ENCODE data around the gene MCTP2. TPM values are rescaled to one million over a fixed set of nuclear protein-coding genes. Genes with fewer than 3 reads are reported as not detected.
A peak's percentile ranks its signal among the peaks of the same experiment; 100 is the strongest.

MCTP2 gene
- total and polyA plus RNA-seq, 2 of the 13 experiments (the other 11 are each of a cell fraction or from before 2014, with no cell fraction given), result 5.1 to 8.6 TPM

DNA sequence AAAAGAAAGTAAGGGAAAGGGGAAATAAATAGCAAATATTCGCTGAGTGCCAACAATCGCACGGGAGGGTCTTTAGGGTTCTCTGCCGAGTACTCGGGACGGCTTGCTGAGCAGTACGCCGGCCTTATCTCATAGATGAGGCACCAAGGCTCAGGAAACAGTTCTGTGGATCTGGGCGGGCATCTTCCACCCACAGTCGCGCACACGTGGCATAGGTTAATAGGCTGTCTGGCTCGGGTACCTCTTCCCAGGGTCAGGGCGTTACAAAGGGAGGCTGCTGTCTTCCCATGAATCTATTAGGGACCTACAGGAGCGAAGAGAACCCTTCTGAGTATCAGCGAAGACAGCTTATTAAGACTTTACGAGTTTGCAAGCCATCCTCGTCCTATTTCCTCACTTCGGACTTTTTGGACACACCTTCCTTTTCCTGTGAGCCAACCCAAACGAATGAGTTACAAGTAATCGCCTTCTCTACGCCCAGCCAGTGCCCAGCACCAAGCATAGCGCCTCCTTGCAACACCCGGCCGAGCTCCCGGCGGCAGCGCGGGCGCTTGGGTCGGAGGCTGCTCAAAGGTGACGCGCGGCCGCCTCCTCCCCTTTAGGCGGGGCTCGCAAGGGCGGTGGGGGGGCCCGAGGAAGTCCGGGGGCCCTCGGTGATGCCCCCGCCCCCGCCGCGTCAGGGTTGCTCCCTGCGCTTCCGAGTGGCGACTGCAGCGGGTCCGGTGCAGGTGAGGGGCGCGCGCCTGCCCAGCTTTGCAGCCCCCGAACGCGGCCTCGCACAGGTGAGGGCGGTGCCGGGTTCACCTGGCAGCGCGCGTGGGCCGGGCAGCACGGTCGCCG, at the start of gene MCTP2 (continued):
- TF ChIP-seq ZNF367 (CRISPR knock-in tag; IDR thresholded peaks at IDR 0.05; ENCODE audit: borderline replicate concordance), result no peak
- TF ChIP-seq, protein P1, sequence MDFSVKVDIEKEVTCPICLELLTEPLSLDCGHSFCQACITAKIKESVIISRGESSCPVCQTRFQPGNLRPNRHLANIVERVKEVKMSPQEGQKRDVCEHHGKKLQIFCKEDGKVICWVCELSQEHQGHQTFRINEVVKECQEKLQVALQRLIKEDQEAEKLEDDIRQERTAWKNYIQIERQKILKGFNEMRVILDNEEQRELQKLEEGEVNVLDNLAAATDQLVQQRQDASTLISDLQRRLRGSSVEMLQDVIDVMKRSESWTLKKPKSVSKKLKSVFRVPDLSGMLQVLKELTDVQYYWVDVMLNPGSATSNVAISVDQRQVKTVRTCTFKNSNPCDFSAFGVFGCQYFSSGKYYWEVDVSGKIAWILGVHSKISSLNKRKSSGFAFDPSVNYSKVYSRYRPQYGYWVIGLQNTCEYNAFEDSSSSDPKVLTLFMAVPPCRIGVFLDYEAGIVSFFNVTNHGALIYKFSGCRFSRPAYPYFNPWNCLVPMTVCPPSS (IDR thresholded peaks at IDR 0.05), result no peak
- TF ChIP-seq NFYC (CRISPR knock-in tag; IDR thresholded peaks at IDR 0.05), result no peak; the same call in 1 of the 2 replicates
- no peak for TF ChIP-seq CBFB (CRISPR knock-in tag; IDR thresholded peaks at IDR 0.05)
- TF ChIP-seq HOXA5 (CRISPR knock-in tag; IDR thresholded peaks at IDR 0.05), result no peak
- TF ChIP-seq, protein P2, sequence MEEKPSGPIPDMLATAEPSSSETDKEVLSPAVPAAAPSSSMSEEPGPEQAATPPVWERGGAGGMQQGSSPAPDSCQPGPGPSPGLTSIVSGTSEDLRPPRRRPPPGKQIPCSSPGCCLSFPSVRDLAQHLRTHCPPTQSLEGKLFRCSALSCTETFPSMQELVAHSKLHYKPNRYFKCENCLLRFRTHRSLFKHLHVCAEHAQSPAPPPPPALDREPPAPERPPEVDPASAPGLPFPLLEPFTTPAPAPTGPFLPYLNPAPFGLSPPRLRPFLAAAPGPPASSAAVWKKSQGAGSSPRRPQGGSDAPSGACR (CRISPR knock-in tag; IDR thresholded peaks at IDR 0.05), result no peak
- TF ChIP-seq, protein P3, sequence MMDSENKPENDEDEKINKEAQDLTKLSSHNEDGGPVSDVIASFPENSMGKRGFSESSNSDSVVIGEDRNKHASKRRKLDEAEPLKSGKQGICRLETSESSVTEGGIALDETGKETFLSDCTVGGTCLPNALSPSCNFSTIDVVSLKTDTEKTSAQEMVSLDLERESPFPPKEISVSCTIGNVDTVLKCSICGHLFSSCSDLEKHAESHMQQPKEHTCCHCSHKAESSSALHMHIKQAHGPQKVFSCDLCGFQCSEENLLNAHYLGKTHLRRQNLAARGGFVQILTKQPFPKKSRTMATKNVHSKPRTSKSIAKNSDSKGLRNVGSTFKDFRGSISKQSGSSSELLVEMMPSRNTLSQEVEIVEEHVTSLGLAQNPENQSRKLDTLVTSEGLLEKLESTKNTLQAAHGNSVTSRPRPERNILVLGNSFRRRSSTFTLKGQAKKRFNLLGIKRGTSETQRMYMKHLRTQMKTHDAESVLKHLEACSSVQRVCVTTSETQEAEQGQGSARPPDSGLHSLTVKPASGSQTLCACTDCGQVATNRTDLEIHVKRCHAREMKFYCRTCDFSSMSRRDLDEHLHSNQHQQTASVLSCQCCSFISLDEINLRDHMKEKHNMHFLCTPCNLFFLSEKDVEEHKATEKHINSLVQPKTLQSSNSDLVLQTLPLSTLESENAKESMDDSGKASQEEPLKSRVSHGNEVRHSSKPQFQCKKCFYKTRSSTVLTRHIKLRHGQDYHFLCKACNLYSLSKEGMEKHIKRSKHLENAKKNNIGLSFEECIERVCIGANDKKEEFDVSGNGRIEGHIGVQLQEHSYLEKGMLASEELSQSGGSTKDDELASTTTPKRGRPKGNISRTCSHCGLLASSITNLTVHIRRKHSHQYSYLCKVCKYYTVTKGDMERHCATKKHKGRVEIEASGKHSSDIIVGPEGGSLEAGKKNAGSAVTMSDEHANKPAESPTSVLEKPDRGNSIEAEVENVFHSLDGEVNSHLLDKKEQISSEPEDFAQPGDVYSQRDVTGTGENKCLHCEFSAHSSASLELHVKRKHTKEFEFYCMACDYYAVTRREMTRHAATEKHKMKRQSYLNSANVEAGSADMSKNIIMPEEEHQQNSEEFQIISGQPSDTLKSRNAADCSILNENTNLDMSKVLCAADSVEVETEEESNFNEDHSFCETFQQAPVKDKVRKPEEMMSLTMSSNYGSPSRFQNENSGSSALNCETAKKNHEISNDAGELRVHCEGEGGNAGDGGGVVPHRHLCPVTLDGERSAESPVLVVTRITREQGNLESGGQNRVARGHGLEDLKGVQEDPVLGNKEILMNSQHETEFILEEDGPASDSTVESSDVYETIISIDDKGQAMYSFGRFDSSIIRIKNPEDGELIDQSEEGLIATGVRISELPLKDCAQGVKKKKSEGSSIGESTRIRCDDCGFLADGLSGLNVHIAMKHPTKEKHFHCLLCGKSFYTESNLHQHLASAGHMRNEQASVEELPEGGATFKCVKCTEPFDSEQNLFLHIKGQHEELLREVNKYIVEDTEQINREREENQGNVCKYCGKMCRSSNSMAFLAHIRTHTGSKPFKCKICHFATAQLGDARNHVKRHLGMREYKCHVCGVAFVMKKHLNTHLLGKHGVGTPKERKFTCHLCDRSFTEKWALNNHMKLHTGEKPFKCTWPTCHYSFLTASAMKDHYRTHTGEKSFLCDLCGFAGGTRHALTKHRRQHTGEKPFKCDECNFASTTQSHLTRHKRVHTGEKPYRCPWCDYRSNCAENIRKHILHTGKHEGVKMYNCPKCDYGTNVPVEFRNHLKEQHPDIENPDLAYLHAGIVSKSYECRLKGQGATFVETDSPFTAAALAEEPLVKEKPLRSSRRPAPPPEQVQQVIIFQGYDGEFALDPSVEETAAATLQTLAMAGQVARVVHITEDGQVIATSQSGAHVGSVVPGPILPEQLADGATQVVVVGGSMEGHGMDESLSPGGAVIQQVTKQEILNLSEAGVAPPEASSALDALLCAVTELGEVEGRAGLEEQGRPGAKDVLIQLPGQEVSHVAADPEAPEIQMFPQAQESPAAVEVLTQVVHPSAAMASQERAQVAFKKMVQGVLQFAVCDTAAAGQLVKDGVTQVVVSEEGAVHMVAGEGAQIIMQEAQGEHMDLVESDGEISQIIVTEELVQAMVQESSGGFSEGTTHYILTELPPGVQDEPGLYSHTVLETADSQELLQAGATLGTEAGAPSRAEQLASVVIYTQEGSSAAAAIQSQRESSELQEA (CRISPR knock-in tag; IDR thresholded peaks at IDR 0.05; ENCODE audit: not compliant biosample characterization), result no peak
- no peak for TF ChIP-seq KLF11 (CRISPR knock-in tag; IDR thresholded peaks at IDR 0.05)
- TF ChIP-seq ZNF12 (CRISPR knock-in tag; IDR thresholded peaks at IDR 0.05), result no peak
- no peak for TF ChIP-seq ZNF232 (CRISPR knock-in tag; IDR thresholded peaks at IDR 0.05; ENCODE audit: borderline replicate concordance)
- TF ChIP-seq, protein P4, sequence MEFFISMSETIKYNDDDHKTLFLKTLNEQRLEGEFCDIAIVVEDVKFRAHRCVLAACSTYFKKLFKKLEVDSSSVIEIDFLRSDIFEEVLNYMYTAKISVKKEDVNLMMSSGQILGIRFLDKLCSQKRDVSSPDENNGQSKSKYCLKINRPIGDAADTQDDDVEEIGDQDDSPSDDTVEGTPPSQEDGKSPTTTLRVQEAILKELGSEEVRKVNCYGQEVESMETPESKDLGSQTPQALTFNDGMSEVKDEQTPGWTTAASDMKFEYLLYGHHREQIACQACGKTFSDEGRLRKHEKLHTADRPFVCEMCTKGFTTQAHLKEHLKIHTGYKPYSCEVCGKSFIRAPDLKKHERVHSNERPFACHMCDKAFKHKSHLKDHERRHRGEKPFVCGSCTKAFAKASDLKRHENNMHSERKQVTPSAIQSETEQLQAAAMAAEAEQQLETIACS (CRISPR knock-in tag; IDR thresholded peaks at IDR 0.05), result no peak
- no peak for TF ChIP-seq LCORL (IDR thresholded peaks at IDR 0.05)
- TF ChIP-seq LCORL (CRISPR knock-in tag; IDR thresholded peaks at IDR 0.05), result 0 out of 2 replicates have a peak, but pooled peaks have one; percentile 48
- TF ChIP-seq, protein P5, sequence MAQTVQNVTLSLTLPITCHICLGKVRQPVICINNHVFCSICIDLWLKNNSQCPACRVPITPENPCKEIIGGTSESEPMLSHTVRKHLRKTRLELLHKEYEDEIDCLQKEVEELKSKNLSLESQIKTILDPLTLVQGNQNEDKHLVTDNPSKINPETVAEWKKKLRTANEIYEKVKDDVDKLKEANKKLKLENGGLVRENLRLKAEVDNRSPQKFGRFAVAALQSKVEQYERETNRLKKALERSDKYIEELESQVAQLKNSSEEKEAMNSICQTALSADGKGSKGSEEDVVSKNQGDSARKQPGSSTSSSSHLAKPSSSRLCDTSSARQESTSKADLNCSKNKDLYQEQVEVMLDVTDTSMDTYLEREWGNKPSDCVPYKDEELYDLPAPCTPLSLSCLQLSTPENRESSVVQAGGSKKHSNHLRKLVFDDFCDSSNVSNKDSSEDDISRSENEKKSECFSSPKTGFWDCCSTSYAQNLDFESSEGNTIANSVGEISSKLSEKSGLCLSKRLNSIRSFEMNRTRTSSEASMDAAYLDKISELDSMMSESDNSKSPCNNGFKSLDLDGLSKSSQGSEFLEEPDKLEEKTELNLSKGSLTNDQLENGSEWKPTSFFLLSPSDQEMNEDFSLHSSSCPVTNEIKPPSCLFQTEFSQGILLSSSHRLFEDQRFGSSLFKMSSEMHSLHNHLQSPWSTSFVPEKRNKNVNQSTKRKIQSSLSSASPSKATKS (CRISPR knock-in tag; IDR thresholded peaks at IDR 0.05), result no peak
- TF ChIP-seq PRPF4 (IDR thresholded peaks at IDR 0.05; ENCODE audit: low read depth, low read length, poor library complexity, severe bottlenecking), result no peak
- TF ChIP-seq KMT2B (CRISPR knock-in tag; IDR thresholded peaks at IDR 0.05), result peak; percentile 46; the same call in 1 of the 2 replicates

All from HepG2 (cell line).